Endometrium (tissue), 2 donors: ENCODE data around the gene C14orf180.

Experiments
- FAIRE-seq: peaks from 2 replicates; lab custom pipeline; 2012; peaks lifted over from hg19 to GRCh38; lab: Jason Lieb, UNC
- donor health status: control.
- donor health status: control.

Gene C14orf180

GRCh38 chr14:104561632-104562495 lies 17.7 kb upstream of the C14orf180 start:
- no peak for FAIRE-seq

- no peak for FAIRE-seq
Measured at GRCh38 chr14:104562606-104563005, 17.0 kb upstream of the C14orf180 start.

GRCh38 chr14:104563191-104563741 lies 16.3 kb upstream of the C14orf180 start:
- FAIRE-seq = no peak

GRCh38 chr14:104563742-104564615 lies 15.6 kb upstream of the C14orf180 start:
- no peak for FAIRE-seq

GRCh38 chr14:104564744-104565679 lies 14.6 kb upstream of the C14orf180 start:
- FAIRE-seq = no peak

GRCh38 chr14:104567141-104567956 lies 12.2 kb upstream of the C14orf180 start:
- FAIRE-seq = no peak

- no peak for FAIRE-seq
Measured at GRCh38 chr14:104567957-104568225, 11.7 kb upstream of the C14orf180 start.

- FAIRE-seq = no peak
Measured at GRCh38 chr14:104568620-104569019, 10.9 kb upstream of the C14orf180 start.

GRCh38 chr14:104569435-104569834 lies 10.1 kb upstream of the C14orf180 start:
- FAIRE-seq = no peak

- FAIRE-seq = no peak
Measured at GRCh38 chr14:104571246-104571645, 8.3 kb upstream of the C14orf180 start.

- no peak for FAIRE-seq
Measured at GRCh38 chr14:104572024-104572626, 7.4 kb upstream of the C14orf180 start.

GRCh38 chr14:104572668-104573067 lies 6.9 kb upstream of the C14orf180 start:
- no peak for FAIRE-seq

- no peak for FAIRE-seq
Measured at GRCh38 chr14:104573930-104574329, 5.6 kb upstream of the C14orf180 start.

- no peak for FAIRE-seq
Measured at GRCh38 chr14:104574536-104574935, 5.0 kb upstream of the C14orf180 start.

- no peak for FAIRE-seq
Measured at GRCh38 chr14:104574978-104575583, 4.5 kb upstream of the C14orf180 start.

- no peak for FAIRE-seq
Measured at GRCh38 chr14:104576232-104576969, 3.2 kb upstream of the C14orf180 start.

GRCh38 chr14:104576970-104577332 lies 2.6 kb upstream of the C14orf180 start:
- FAIRE-seq = no peak

GRCh38 chr14:104577426-104577825 lies 2.1 kb upstream of the C14orf180 start:
- no peak for FAIRE-seq

- FAIRE-seq = no peak
Measured at GRCh38 chr14:104577847-104578301, 1.7 kb upstream of the C14orf180 start.
